PFSK-1 (cell line): ENCODE data around the gene BAIAP2L1.

Source experiments
- FOXP2 ChIP-seq: optimal IDR thresholded peaks from 2 replicates; pipeline ENCODE3; 2011; ENCODE audit warnings: borderline replicate concordance, control low read depth, inconsistent platforms; ENCODE audit not compliant: insufficient read depth; ENCODE audit errors: extremely low read length, extremely low read depth
- POLR2AphosphoS5 ChIP-seq: IDR thresholded peaks from 2 replicates; pipeline ENCODE4 v1.6.1; 2012; ENCODE audit warnings: low read depth, mild to moderate bottlenecking, control low read depth, low read length, moderate library complexity
- REST ChIP-seq, 2 experiments: IDR thresholded peaks; 2 replicates each; pipeline versions ENCODE4 v1.6.1 to v1.8.0; 2011 to 2012; ENCODE audit warnings: low read depth in 2 of 2, low read length in 2 of 2, control low read depth in 1 of 2, inconsistent platforms in 1 of 2, mild to moderate bottlenecking in 1 of 2, moderate library complexity in 1 of 2; ENCODE audit not compliant: insufficient read depth in 1 of 2

GRCh38 chr7:98387131-98387530, 13.8 kb downstream of the BAIAP2L1 start:
- TF ChIP-seq REST (IDR thresholded peaks at IDR 0.05; ENCODE audit: insufficient read depth in 1 of 2, low read depth in 2 of 2, low read length in 2 of 2): no peak
- no peak for TF ChIP-seq POLR2AphosphoS5
- no peak for TF ChIP-seq FOXP2
